IgD-negative memory B cell (primary cell): Measurements from ENCODE around the gene SLC35E4. TPM values are rescaled to one million over a fixed set of nuclear protein-coding genes. Genes with fewer than 3 reads are reported as not detected.
"Not testable (repeated sequence)": the region's sequence is repeated elsewhere in the genome, so short reads cannot be mapped to it uniquely, and the experiment has no call there.

Experiments
- H3K27ac Mint-ChIP-seq, 3 donors: one replicate each; pipeline ENCODE4 v1.8.0; 2020 to 2022; ENCODE audit warnings: mild to moderate bottlenecking in 3 of 3, mixed read lengths in 3 of 3, moderate library complexity in 1 of 3
- H3K27me3 Mint-ChIP-seq: one replicate; pipeline ENCODE4 v1.8.0; 2021; ENCODE audit warnings: mixed read lengths
- H3K36me3 Mint-ChIP-seq: one replicate; pipeline ENCODE4 v1.8.0; 2020; ENCODE audit warnings: mild to moderate bottlenecking, mixed read lengths
- H3K4me1 Mint-ChIP-seq, 3 donors: one replicate each; pipeline ENCODE4 v1.8.0; 2020 to 2022; ENCODE audit warnings: mixed read lengths in 3 of 3, mild to moderate bottlenecking in 1 of 3
- H3K4me3 Mint-ChIP-seq, 4 donors: one replicate each; pipeline ENCODE4 v1.8.0; 2020 to 2022; ENCODE audit warnings: mild to moderate bottlenecking in 4 of 4, mixed read lengths in 4 of 4, moderate library complexity in 3 of 4
- H3K9me3 Mint-ChIP-seq, 3 donors: one replicate each; pipeline ENCODE4 v1.8.0; 2020 to 2021; ENCODE audit warnings: mixed read lengths in 3 of 3, mild to moderate bottlenecking in 1 of 3
- polyA plus RNA-seq: library from polyadenylated mRNA; unstranded; fragments of 300-500 nt; fragmentation: Illumina TruSeq; gene quantifications from one replicate; pipeline ENCODE4 v1.2.3, GENCODE V29; 2021

Gene SLC35E4
- polyA plus RNA-seq, 1 donor from 2014 or later = 1.5 TPM

DNA sequence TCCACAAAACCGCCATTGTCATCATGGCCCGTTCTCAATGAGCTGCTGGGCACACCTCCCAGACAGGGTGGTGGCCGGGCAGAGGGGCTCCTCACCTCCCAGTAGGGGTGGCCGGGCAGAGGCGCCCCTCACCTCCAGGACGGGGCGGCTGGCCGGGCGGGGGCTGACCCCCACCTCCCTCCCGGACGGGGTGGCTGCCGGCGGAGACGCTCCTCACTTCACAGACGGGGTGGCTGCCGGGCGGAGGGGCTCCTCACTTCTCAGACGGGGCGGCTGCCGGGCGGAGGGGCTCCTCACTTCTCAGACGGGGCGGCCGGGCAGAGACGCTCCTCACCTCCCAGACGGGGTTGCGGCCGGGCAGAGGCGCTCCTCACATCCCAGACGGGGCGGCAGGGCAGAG, 4.1 kb upstream of the SLC35E4 start:
- H3K4me1 Mint-ChIP-seq, H3K9me3 Mint-ChIP-seq, H3K27ac Mint-ChIP-seq, H3K27me3 Mint-ChIP-seq, H3K36me3 Mint-ChIP-seq, H3K4me3 Mint-ChIP-seq: not testable (repeated sequence)

GRCh38 chr22:30634471-30635233, 929 bp upstream of the SLC35E4 start:
- Mint-ChIP-seq H3K4me1 (peaks cover 6 to 9% (median 8%) of the 10 kb centered on the region in 3 donors), H3K27me3 (no peaks in the 10 kb centered on the region), H3K4me3 (peak overlapping the region; percentile 82 to 95 (median 92)), H3K36me3 (no peaks in the 10 kb centered on the region), H3K9me3 (peaks cover 0 to 3% (median 0%) of the 10 kb centered on the region in 3 donors), H3K27ac (peak overlapping the region; percentile 94 to 96 (median 96))

DNA sequence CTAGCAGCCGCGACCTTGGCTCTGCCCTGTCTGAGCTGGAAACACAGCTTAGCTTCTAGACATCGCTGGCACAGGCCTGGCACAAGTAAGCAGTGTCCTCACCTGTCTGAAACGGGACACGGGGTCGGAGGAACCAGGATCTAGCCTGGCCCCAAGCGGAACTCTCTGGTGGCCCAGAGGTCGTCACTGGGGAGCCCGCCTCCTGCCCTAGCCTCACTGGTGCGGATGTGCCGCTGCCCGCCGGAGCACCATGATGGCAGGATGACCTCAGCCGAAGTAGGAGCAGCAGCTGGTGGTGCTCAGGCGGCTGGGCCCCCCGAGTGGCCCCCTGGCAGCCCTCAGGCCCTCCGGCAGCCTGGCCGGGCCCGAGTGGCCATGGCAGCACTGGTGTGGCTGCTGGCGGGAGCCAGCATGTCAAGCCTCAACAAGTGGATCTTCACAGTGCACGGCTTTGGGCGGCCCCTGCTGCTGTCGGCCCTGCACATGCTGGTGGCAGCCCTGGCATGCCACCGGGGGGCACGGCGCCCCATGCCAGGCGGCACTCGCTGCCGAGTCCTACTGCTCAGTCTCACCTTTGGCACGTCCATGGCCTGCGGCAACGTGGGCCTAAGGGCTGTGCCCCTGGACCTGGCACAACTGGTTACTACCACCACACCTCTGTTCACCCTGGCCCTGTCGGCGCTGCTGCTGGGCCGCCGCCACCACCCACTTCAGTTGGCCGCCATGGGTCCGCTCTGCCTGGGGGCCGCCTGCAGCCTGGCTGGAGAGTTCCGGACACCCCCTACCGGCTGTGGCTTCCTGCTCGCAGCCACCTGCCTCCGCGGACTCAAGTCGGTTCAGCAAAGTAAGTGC, 871 bp downstream of the SLC35E4 start:
- peaks cover 0 to 3% (median 0%) of the 10 kb centered on the region in 3 donors for H3K9me3 Mint-ChIP-seq
- peak overlapping the region; percentile 81 to 93 (median 90) for H3K4me3 Mint-ChIP-seq
- H3K27me3 Mint-ChIP-seq = no peaks in the 10 kb centered on the region
- no peaks in the 10 kb centered on the region for H3K36me3 Mint-ChIP-seq
- peak overlapping the region in 1 of 3 donors; percentile 96 for H3K27ac Mint-ChIP-seq
- H3K4me1 Mint-ChIP-seq = peaks cover 6 to 9% (median 8%) of the 10 kb centered on the region in 3 donors

- peaks cover 6 to 9% (median 8%) of the 10 kb centered on the region in 3 donors for H3K4me1 Mint-ChIP-seq
- peak overlapping the region in 2 of 4 donors; percentile 25 to 93 for H3K4me3 Mint-ChIP-seq
- peak overlapping the region in 2 of 3 donors; percentile 39 to 90 for H3K27ac Mint-ChIP-seq
- H3K36me3 Mint-ChIP-seq = no peaks in the 10 kb centered on the region
- H3K27me3 Mint-ChIP-seq = no peaks in the 10 kb centered on the region
- peaks cover 0 to 3% (median 0%) of the 10 kb centered on the region in 3 donors for H3K9me3 Mint-ChIP-seq
Measured at GRCh38 chr22:30637701-30638114, 2.1 kb downstream of the SLC35E4 start.

- no peaks in the 10 kb centered on the region for H3K36me3 Mint-ChIP-seq
- peaks cover 0 to 5% (median 4%) of the 10 kb centered on the region in 3 donors for H3K4me1 Mint-ChIP-seq
- H3K27ac Mint-ChIP-seq = no peak overlapping the region
- no peak overlapping the region for H3K4me3 Mint-ChIP-seq
- no peaks in the 10 kb centered on the region for H3K27me3 Mint-ChIP-seq
- H3K9me3 Mint-ChIP-seq = peaks cover 0 to 3% (median 0%) of the 10 kb centered on the region in 3 donors
Measured at GRCh38 chr22:30640361-30640760, 4.8 kb downstream of the SLC35E4 start.

DNA sequence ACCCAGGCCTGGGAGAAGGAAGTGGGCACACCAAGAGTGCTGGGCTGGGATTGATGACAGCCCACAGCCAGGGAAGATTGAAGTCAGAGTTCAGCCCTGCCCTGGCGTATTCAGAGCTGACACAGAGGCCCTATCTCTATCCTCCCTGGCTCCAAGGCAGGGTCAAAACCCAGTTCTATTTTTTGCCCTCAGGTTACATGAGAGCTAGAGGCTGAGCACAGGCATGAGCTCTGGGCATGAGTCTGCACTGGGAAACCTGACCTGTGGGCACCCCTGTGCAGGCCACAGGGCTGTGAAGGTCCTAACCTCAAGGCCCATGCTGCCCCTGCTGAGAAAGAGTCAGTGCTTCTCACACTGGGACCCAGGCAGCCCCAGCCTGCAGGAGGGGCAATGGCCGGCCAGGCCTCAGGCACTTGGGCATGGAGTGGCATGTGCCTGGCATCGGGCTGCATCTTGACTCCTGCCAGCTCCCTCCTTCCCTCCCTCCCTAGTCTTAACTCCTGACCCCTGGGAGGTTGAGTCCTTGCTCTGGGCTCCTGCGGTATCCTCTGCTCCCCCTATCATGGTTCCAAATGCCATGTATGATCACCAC, 5.4 kb downstream of the SLC35E4 start:
- no peak overlapping the region for H3K4me3 Mint-ChIP-seq
- no peak overlapping the region for H3K27ac Mint-ChIP-seq
- no peaks in the 10 kb centered on the region for H3K27me3 Mint-ChIP-seq

GRCh38 chr22:30643055-30643875, 7.7 kb downstream of the SLC35E4 start:
- Mint-ChIP-seq H3K9me3 (peaks cover 0 to 3% (median 0%) of the 10 kb centered on the region in 3 donors), H3K4me1 (peaks cover 0 to 2% (median 0%) of the 10 kb centered on the region in 3 donors), H3K36me3 (no peaks in the 10 kb centered on the region), H3K27me3 (no peaks in the 10 kb centered on the region), H3K4me3 (no peak overlapping the region), H3K27ac (no peak overlapping the region)

More for the DNA sequence above, 5.4 kb downstream of the SLC35E4 start:
- Mint-ChIP-seq H3K4me1 (peaks cover 0 to 4% (median 3%) of the 10 kb centered on the region in 3 donors), H3K9me3 (peaks cover 0 to 3% (median 0%) of the 10 kb centered on the region in 3 donors), H3K36me3 (no peaks in the 10 kb centered on the region)

- H3K36me3 Mint-ChIP-seq = no peaks in the 10 kb centered on the region
- peaks cover 0 to 4% (median 3%) of the 10 kb centered on the region in 3 donors for H3K4me1 Mint-ChIP-seq
- H3K27ac Mint-ChIP-seq = no peak overlapping the region
- H3K27me3 Mint-ChIP-seq = no peaks in the 10 kb centered on the region
- peaks cover 0 to 2% (median 0%) of the 10 kb centered on the region in 3 donors for H3K9me3 Mint-ChIP-seq
- no peak overlapping the region for H3K4me3 Mint-ChIP-seq
Measured at GRCh38 chr22:30646518-30647160, 11.1 kb downstream of the SLC35E4 start.

DNA sequence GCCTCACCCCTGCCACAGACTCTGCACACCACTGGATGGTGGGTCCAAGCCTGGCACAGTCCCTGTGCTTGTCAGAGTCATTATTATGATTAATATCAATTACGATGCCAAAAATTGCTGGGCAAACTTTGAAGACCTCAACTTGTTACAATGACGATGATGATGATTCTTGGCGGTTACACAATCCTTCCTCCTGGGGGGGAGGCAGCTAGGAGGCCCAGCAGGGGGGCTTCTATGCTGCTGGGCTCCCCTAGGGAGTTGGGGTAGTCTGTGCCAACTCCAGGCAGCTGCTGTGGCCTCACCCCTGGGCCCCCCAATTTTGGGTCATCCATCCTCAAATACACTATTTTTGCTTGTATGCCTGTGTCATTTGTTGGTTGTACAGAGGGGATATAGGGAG, 12.0 kb downstream of the SLC35E4 start:
- Mint-ChIP-seq H3K27ac (no peak overlapping the region), H3K27me3 (no peaks in the 10 kb centered on the region), H3K4me3 (no peak overlapping the region), H3K36me3 (no peaks in the 10 kb centered on the region), H3K4me1 (peaks cover 0 to 4% (median 3%) of the 10 kb centered on the region in 3 donors), H3K9me3 (peaks cover 0 to 2% (median 0%) of the 10 kb centered on the region in 3 donors)

DNA sequence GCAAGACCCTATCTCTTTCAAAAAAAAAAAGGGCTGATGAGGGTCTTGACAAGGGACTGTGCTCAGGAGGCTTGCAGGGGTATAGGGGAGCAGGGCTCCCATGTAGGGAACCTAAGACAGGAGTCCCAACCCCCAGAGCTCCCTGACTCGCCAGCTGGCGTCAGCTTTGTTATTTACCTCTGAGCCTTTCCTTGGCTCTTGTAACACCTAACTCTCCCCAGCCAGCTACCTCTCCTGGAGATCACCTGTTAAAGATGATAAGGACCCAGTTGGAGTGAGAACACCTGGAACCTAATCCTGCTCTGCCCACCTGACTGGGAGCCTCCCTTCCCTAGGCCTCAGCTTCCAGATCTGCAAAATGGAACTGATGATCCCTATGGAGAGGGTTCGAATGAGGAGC, 13.2 kb downstream of the SLC35E4 start:
- Mint-ChIP-seq H3K9me3 (peaks cover 0 to 2% (median 0%) of the 10 kb centered on the region in 3 donors), H3K4me1 (peaks cover 0 to 3% (median 2%) of the 10 kb centered on the region in 3 donors), H3K27me3 (no peaks in the 10 kb centered on the region), H3K27ac (peak overlapping the region in 1 of 3 donors; percentile 74), H3K36me3 (no peaks in the 10 kb centered on the region), H3K4me3 (no peak overlapping the region)

- Mint-ChIP-seq H3K27me3 (no peaks in the 10 kb centered on the region), H3K36me3 (peaks cover 2% of the 10 kb centered on the region), H3K4me1 (peaks cover 0 to 3% (median 2%) of the 10 kb centered on the region in 3 donors), H3K4me3 (peak overlapping the region in 2 of 4 donors; percentile 66 to 72), H3K9me3 (peaks cover 0 to 2% (median 0%) of the 10 kb centered on the region in 3 donors), H3K27ac (peak overlapping the region in 1 of 3 donors; percentile 74)
Measured at GRCh38 chr22:30649430-30650007, 13.9 kb downstream of the SLC35E4 start.

- peaks cover 2% of the 10 kb centered on the region for H3K36me3 Mint-ChIP-seq
- H3K4me1 Mint-ChIP-seq = peaks cover 0 to 3% (median 2%) of the 10 kb centered on the region in 3 donors
- no peak overlapping the region for H3K4me3 Mint-ChIP-seq
- peaks cover 0 to 2% (median 0%) of the 10 kb centered on the region in 3 donors for H3K9me3 Mint-ChIP-seq
- peak overlapping the region in 1 of 3 donors; percentile 74 for H3K27ac Mint-ChIP-seq
- no peaks in the 10 kb centered on the region for H3K27me3 Mint-ChIP-seq
Measured at GRCh38 chr22:30650508-30651116, 15.0 kb downstream of the SLC35E4 start.

GRCh38 chr22:30652852-30653251, 17.3 kb downstream of the SLC35E4 start:
- no peak overlapping the region for H3K27ac Mint-ChIP-seq
- peaks cover 0 to 2% (median 0%) of the 10 kb centered on the region in 3 donors for H3K9me3 Mint-ChIP-seq

More at GRCh38 chr22:30652852-30653251, 17.3 kb downstream of the SLC35E4 start:
- Mint-ChIP-seq H3K36me3 (peaks cover 2% of the 10 kb centered on the region), H3K4me1 (peaks cover 0 to 3% (median 2%) of the 10 kb centered on the region in 3 donors), H3K27me3 (no peaks in the 10 kb centered on the region), H3K4me3 (peak overlapping the region in 1 of 4 donors; percentile 33)
